Inflammatory macrophage treated with lipopolysaccharide for 1 hour (primary cell): Measurements from ENCODE around the gene WFS1.

ENCODE experiments used
- DNase-seq, 2 donors: peaks; one replicate each; pipeline ENCODE4 v3.0.0-alpha.2; 2020 to 2022

The WFS1 gene, protein sequence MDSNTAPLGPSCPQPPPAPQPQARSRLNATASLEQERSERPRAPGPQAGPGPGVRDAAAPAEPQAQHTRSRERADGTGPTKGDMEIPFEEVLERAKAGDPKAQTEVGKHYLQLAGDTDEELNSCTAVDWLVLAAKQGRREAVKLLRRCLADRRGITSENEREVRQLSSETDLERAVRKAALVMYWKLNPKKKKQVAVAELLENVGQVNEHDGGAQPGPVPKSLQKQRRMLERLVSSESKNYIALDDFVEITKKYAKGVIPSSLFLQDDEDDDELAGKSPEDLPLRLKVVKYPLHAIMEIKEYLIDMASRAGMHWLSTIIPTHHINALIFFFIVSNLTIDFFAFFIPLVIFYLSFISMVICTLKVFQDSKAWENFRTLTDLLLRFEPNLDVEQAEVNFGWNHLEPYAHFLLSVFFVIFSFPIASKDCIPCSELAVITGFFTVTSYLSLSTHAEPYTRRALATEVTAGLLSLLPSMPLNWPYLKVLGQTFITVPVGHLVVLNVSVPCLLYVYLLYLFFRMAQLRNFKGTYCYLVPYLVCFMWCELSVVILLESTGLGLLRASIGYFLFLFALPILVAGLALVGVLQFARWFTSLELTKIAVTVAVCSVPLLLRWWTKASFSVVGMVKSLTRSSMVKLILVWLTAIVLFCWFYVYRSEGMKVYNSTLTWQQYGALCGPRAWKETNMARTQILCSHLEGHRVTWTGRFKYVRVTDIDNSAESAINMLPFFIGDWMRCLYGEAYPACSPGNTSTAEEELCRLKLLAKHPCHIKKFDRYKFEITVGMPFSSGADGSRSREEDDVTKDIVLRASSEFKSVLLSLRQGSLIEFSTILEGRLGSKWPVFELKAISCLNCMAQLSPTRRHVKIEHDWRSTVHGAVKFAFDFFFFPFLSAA

GRCh38 chr4:6269616-6270511, at the start of gene WFS1:
Gene WFS1 (plus strand): TSS chr4:6269850. CDS start chr4:6277456, 7,606 bp downstream.
- DNase-seq, result peak; percentile 92 to 93

GRCh38 chr4:6221301-6221850, 48.3 kb upstream of the WFS1 start:
- no peak for DNase-seq

GRCh38 chr4:6221851-6222760, 47.5 kb upstream of the WFS1 start:
- DNase-seq, result no peak

GRCh38 chr4:6222761-6223292, 46.8 kb upstream of the WFS1 start:
- no peak for DNase-seq

DNA sequence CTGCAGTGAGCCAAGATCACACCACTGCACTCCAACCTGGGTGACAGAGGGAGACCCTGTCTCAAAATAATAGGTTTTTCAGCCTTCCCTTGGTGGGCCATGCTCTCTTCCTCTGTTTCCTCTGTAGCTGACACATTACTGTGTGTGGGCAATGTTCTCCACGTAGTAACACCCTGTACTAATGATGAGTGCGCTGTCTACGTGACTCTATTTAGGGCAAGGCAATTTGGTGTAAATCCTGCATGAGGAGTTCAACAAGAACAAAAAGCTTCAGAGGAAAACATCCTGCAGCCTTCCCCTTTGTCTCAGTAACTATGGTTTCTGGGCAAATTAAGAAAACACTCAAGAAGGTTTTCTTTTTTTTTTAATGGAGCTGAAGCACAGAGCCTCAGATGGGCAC, 44.9 kb upstream of the WFS1 start:
- DNase-seq, result no peak

DNA sequence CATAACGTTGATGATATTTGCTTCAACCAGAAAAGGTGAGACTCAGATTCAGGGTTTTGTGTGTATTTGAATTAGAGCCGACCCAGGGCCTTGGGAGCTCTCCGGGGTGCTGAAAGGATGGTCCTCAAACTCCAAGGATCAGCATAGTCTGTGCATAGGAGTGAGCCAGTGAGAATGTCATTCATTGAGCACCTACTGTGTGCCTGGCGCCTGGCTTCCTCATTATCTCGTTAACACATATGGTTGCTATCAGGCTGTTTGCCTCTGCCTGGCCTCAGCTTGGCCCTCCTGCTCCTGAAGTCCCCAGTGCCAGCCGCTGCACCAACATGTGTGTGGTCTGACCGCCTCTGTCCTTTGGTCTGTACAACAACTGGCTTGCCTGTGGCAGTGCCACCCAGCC, 44.2 kb upstream of the WFS1 start:
- DNase-seq, result no peak

DNA sequence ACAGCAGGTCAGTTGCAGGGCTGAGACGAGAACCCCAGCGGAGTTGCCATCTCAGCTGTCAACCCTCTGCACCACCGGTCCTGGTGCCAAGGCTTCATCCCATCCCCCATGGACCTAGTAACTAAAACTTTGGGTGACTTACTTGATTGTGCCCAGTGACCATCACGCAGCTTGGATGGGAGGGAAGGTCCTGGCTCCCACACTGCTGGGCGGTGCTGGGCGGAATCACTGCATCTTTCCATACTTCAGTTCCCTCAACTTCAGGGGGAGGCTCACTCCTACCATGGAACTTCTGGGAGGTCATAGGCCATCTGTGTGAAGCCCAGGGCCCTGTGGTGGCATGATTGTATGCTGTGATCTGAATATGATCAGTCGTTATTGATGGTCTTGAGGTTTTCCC, 43.1 kb upstream of the WFS1 start:
- no peak for DNase-seq

GRCh38 chr4:6227412-6228157, 42.1 kb upstream of the WFS1 start:
- DNase-seq, result no peak

- DNase-seq, result no peak
Measured at GRCh38 chr4:6228158-6229067, 41.2 kb upstream of the WFS1 start.

DNA sequence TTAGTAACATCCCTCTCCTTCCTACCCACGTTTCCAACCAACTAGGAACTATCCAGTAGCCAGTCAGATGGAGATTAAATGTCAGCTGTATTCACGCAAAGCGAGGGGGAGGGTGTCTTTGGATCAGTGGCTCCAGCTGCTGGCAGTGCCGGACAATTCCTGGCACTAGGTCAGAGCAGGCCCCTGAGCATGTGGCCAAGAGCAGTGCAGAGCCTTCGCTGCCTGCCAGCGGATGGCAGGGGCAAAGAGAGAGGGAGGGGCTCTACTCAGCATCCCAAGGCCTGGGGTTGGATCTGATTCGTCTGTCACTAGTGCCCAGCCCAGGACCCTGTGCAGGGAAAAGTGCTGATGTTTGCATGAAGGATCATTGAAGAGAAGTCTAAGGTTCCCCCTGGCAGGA, 40.6 kb upstream of the WFS1 start:
- no peak for DNase-seq

DNA sequence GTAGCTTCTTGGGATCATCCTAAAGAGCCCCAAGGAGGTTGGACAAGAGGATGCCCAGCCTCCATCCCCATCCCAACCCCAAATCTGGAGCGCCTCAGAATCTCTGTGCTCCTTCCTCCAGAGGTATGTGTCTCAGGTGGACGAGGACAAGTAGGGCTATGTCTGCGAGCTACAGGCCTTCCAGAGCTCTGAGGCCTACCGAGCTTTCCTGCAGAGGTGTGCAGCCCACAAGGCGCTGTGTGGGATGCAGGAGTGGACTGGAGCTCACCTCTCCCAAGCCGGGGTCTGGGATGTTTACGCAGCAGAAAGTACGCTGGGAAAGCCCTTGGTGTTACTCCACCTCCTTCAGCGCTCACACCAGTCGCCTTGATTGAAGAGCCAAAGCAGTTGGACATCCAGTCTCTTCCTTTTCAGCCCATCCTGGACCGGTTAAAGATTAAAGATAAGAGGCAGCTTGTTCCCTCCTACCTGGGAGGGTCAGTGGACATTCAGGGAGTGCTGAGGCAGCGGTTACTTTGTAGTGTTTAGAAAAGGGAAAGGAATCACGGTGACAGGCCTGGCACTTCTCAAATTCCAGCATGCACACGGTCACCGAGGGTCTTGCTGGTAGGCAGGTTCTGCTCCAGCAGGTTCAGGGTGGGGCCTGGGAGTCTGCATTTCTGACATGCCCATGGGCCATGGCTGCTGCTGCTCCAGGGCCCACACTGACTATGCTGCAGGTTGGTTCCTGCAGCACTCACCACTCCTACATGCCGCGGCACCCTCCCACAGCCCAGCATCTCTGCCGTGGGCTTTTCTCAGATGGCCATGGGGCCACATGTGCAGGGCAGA, 39.8 kb upstream of the WFS1 start:
- DNase-seq, result no peak

GRCh38 chr4:6230502-6230785, 39.2 kb upstream of the WFS1 start:
- DNase-seq, result no peak

DNA sequence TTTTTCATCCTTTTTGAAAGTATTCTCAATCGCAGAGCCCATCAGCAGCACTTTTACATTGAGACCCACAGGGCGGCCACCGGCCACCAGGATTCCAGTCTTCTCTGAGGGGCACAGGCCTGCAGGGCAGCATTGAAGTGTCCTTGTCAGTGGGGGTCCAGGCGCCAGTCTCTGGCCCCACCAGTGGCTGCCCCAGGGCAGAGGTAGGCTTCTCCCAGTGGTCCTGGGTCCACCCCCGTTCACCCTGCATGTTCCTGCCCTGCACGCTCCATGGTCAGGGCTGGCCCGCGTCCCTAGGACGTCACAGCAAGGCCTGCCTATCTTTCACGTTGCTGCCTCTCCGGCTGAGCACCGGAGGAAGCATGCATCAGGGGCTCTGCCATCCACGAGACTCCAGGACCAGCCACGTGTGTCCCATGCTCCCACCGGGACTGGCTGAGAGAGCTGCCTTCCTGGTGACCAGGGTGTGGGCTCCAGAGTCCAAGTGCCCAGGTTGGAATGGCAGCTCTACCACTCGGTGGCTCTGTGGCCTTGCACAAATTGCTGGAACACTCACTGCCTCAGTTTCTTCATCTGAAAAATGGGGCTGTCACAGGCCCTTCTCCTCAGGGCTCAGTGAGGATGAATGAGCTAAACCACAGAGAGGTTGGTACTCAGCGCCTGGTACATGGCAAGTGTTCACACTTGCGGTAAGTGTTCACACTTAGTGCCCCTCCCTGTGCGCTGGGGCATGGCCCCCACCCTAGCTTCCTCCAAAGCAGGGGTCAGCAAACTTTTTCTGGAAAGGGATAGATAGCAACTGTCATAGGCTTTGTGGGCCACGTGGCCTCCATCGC, 38.6 kb upstream of the WFS1 start:
- DNase-seq, result no peak

- no peak for DNase-seq
Measured at GRCh38 chr4:6231663-6232165, 37.9 kb upstream of the WFS1 start.

DNA sequence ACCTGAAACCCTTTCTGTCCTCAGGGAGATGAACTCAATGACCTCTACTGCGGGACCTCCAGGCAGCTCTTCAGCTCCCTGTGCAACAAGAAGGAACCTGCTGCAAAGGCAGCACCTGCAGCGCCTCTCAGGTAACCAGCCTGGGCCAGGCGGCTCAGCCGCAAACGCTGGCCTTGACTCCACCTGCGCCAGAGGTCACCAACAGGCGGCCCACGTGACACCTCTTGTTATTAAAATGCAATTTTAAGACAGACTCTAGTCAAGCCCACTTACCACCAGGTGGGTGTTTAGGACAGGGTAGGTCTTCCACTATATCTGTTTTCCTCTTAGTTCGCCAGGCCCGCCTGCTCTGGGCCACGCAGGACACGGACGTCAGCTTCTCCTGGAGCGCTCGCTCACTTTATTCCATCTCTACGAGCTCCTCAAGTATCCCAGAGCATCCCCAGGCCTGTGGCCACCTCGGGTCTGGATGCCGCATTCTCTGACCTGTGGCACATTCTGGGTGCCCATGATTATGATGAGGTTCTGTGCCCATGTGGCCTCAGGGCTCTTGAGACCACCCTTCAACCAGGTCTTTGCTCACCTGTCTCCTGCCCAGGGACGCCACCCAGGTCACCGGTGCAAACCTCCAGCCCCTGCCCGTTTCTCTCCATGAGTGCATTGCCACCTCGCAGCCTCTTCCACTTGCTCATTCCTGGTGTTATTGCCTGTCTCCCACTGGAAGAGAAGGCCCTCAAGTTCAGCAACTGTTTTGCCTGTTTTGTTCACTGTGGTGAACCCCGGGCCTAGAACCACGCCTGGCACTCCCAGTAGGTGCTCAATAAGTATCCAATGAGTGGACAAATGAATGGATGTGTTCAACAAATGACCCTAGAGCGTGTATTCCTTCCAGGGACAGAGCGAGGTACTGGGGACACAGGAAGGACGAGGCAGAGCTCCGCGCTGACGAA, 36.5 kb upstream of the WFS1 start:
- no peak for DNase-seq

GRCh38 chr4:6233929-6234328, 35.7 kb upstream of the WFS1 start:
- no peak for DNase-seq
